PC-3 (cell line): ENCODE data around the gene DIP2C.

Source experiments
- CTCF ChIP-seq: fragments of 300-600 bp; sonication (generic); conservative IDR thresholded peaks from 2 replicates; pipeline ENCODE4 v1.5.1; 2017; ENCODE audit warnings: antibody characterized with exemption, low read depth, mild to moderate bottlenecking, low read length
- EZH2 ChIP-seq: fragments of 300-600 bp; sonication (generic); IDR thresholded peaks from one replicate; pipeline ENCODE4 v1.6.1; 2017; ENCODE audit warnings: antibody characterized with exemption, mild to moderate bottlenecking, low read length; ENCODE audit not compliant: unreplicated experiment
- EZH2phosphoT487 ChIP-seq: fragments of 300-600 bp; sonication (generic); IDR thresholded peaks from 2 replicates; pipeline ENCODE4 v1.6.1; 2018; ENCODE audit warnings: mild to moderate bottlenecking, antibody characterized with exemption, low read length, borderline replicate concordance

DNA sequence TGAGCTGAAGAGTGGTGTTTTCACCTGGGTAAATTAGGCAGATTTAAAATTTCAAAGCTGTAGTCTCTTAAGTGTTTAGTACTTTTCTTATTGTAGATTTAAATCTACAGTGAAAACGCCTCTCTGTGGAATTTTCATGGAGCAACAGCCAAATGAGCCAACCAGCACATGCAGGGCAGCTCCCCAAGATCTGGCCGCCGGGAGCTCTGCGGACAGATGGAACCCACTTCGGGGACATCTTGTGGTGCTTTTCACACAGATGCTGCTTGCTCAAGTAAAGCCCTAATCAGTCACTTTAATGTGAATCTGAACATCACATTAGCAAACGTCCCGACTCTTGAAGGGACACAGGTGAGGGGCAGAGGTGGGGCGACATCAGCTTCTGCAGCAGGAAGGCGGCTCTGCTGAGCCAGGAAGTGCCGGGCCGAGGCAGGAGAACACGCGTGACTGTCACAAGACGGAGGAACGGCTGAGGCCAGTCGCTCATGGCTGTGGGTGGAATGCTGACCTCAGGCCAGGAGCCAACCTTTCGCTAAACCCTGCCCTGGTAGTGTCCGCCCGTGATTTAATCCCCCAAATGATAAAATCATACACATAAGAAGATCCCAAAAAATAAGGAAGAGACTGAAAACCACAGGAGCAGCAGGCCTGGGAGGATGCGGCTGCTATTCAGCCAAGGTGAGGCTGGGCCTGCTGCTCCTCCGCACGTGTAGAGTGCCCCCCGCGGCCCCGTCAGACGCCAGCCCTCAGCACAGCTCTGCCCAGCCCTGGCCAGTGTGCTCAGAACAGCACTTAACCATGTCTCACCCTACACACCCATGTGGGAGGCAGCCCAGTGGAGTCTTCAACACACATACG lies 297.4 kb downstream of the DIP2C start:
- TF ChIP-seq CTCF, result no peak
- no peak for TF ChIP-seq EZH2phosphoT487
- TF ChIP-seq EZH2, result no peak
